ENCODE data around the gene RNF123.

The RNF123 gene

DNA sequence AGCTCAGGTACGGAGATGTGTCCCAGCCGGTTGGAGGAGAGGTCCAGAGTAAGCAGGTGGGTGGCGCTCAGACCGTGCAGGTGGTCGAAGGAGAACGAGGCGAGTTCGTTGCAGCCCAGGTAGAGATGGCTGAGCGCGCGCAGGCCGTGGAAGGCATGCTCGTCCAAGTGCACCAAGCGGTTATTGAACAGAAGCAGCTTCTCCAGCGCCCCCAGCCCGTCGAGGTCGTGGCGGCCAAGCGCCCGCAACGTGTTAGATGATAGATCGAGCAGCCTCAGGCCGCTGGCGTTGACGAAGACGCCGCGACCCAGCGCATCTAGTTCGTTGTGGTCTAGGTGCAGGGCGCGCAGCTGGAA is 29.5 kb downstream of the RNF123 start:
- DNase-seq (ENCODE audit: low read depth, low spot score) = no peak

DNA sequence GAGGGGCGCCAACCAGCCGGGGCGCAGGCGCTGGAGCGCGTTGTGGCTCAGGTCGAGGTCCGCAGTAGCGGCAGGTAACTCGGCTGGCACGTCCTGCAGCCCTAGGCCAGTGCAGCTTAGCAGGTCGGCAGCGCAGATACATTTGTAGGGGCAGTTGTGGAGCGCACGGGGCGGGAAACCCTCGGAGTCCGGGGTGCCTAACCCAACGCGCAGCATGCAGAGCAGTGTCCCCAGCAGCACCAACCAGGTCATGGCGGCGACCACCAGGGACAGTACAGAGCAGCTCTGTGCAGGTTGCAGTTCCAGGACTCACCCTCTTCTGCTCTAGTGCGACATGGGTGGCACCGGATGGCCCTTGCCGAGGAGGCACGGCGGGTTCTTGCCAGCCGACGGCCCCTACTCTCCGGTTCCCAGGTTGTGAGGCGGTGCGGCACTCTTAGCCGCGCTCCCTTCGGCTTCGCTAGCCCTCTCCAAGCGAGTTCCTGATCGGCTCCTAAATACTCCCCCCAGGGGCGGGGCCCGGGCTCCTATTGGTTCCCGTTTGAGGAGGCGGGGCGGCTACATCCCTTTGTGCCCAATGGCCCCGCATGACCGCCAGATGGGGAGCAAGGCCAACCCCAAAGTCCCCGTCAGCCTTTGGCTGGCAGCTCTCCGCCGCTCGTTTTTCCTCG is 30.0 kb downstream of the RNF123 start, which contains the start of gene AMIGO3:
TSS of gene AMIGO3 (minus strand) at position 471 of the 671 bp plus-strand sequence. CDS start at position 252, 219 bp downstream.
- peak; percentile 82 for DNase-seq (ENCODE audit: low read depth, low spot score)

DNA sequence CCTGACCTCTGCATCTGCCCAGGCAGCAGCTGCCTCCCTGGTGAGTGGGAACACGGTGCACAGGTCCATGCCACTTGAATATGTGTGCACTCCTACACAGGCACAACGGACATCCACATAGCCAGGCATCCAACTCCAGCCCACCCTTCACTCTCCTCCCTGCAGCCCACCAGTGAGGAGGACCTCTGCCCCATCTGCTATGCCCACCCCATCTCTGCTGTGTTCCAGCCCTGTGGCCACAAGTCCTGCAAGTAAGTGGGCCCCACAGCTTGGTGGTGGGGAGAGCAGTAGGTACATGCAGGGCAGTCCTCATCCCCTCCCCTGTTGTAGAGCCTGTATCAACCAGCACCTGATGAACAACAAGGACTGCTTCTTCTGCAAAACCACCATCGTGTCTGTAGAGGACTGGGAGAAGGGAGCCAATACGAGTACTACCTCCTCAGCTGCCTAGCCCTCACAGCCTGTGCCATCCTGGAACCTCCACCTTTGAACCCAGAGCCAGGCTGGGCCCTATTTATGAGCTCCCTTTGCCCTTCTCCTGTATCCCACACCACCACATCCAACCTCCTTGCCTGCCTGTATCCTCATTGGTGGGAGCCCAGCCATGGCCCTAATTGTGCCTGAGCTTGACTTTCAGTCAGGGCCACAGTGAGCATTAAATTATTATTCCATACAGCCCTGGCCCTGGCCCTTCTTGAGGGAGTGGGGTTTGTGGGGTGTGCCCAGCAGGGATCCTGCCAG is 31.7 kb downstream of the RNF123 start:
- no peak for DNase-seq (ENCODE audit: low read depth, low spot score)

DNA sequence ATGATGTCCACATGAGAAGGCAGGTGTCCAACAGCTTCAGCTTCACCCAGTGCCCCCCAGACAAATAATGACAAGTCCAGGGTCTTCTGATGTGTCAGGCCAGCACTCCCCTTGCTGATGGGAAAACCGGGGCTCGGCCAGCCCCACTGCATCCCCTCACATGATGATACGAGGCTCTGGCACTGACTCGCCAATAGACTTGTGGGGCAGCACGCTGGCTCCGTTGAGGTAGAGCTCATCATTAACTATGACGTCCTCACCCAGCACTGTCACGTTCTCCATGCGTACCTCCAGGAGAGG is 32.2 kb downstream of the RNF123 start:
- no peak for DNase-seq (ENCODE audit: low read depth, low spot score)

DNA sequence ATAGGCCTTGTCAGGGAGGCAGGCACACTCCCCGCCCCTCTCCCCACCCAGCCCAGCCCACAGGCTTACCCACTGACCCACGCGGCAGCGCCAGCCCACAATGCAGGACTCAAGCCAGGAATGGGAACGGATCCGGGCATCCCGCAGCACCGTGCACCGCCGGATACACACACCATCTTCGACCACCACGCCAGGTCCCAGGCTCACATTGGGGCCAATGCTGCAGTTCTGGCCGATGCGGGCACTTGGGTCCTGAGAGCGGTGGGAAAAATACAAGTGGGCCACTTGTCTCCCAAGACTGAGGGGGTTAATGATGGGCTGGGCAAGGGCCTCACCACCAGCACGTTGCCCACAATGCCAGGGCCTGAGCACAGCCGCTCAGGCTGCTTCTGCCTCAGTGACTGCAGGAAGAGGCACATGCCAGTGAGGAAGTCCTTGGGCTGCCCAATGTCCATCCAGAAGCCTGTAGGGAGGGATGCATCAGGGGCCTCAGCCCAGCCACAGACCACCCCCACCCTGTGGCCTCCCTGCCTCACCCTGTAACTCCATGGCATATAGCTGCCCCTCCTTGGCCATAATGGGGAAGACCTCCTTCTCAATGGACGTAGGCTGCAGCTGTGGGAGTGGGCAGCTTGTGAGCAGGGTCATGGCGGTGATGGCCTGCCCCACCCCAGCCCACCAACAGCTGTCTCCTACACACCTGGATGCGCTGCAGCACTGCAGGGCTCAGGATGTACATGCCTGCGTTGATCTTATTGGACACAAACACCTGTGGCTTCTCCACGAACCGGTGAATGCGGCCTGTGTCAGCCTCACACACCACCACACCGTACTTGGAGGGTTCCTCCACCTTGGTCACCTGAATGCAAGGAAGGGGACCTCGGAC is 32.8 kb downstream of the RNF123 start:
- DNase-seq (ENCODE audit: low read depth, low spot score) = no peak

DNA sequence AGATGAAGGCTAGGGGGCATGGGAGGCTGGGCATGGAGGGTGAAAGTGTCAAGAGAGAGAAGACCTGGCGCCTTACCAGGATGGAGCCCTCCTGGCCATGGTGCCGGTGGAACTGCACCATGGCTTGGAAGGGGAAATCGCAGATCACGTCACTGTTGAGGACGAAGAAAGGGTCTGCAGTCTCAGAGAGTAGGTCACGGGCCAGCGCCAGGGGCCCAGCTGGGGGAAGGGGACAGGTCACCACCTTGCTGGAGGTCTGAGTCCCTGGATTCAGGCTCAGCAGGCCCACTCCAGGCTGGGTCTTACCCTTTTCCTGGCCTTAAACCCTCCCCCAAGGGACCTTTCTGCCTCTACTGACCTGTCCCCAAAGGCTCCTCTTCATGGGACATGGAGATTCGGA is 33.5 kb downstream of the RNF123 start:
- DNase-seq (ENCODE audit: low read depth, low spot score) = no peak

DNA sequence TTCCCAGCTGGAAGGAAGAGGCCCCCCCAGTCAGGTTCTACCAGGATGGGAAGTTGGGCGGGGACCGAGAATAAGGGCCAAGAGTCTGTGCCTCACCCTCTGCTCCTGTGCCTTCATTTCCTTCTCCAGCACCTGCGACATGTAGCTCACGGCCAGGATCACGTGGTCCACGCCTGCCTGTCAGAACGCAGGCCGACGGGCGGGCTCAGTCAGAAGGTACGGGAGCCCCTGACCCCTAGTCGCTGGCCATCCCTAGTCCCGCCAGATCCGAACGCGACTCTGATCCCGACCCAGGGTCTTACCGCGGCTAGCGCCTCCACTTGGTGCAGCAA is 33.9 kb downstream of the RNF123 start:
- no peak for DNase-seq (ENCODE audit: low read depth, low spot score)

DNA sequence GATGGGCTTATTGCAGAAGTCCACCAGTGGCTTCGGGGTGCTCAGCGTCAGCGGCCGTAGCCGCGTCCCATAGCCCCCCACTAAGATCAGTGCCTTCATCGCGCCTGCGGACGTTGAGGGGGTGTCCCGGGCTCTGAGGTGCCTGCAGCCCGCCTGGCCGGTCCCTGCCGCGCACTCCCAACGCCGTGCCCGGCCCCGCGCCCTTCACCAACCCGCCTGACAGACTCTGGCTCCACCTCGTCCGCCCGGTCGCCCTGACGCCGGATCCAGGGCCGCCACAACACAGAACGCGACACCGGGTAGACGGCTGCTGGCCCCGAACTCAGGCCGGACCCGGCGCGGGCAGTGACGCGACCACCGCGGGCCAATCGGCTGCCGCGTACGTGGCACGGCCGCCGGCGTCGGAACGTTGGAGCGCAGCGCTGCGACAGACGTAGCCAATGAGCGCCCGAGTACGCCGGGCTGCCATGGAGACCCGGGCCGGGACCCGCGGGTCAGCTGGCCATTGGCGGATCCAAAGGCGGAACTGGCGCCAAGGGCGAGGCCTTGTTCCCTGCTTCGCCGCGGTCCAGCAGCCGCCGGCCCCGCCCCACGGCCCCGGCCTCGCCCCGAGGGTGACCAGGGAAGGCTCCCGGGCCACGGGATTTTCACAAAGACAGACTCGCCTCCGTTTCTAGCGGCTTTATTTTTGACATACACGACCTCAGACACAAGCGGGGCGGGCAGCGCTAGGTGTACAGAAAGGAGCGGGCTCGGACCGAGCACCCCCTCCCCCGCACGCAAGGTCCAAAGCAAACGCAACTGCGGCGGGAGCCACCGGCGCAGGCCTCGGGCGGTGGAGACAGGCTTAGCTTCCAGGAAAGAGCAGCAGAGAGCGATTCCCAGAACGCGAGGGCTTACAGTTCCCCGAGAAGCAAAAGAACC is 34.5 kb downstream of the RNF123 start, which contains the start of gene GMPPB:
TSS of gene GMPPB (minus strand) at position 324 of the 924 bp plus-strand sequence. CDS start at position 99, 225 bp downstream.
- peak; percentile 84 for DNase-seq (ENCODE audit: low read depth, low spot score)

DNA sequence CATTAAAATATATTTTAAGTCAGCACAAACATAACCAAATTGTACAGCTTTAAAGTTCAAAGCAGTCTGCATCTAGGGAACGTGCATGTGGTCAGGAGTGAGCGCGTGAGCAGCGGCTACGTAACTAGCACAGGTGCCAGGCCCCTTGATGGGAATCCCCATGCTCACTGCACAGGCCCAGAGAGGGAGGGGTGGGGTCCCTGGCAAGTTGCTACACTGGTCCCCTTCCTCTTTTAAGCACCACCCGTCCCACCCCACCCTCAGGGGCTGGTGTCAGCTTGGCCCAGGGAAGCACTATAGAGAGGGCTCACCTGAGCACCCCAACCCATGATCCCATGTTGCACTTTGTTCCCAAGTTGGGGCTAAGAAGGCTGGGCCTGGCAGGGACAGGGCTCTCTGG is 35.2 kb downstream of the RNF123 start:
- DNase-seq (ENCODE audit: low read depth, low spot score) = no peak

DNA sequence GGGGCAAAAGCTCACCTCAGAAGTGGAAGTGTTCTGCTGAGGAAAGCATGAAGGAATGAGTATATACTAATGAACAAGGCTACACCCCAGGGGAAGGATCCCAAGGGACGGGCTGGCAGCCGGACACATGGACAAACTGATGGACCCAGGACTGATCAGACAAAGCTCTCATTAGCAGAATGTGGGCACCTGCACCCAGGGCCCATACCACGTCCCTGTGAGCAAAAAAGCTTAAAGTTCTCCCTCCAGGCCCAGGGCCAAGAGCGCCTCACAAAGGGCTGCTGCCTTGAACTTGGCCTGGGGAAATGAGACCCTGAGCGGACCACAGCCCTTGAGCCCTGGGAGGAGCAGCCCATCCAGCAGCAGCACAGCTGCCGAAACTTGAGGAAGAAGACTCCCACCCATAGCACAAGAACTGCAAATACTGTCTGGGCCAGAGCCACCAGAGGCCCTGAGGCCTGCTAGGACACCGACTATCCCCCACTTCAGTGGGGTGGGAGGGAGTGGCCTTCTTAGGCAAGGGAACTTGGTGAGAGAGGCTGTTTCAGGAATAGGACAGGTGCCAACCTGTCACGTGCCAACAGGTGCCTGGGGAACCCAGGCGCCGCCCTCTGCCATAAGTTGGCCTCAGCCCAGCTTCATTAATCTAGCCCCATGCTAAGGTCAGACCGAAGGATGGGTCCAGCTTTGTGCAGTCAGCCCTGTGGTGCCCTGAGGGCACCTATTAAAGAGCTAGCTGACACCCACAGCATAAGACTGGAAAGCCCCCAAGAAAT is 36.7 kb downstream of the RNF123 start:
- no peak for DNase-seq (ENCODE audit: low read depth, low spot score)

DNA sequence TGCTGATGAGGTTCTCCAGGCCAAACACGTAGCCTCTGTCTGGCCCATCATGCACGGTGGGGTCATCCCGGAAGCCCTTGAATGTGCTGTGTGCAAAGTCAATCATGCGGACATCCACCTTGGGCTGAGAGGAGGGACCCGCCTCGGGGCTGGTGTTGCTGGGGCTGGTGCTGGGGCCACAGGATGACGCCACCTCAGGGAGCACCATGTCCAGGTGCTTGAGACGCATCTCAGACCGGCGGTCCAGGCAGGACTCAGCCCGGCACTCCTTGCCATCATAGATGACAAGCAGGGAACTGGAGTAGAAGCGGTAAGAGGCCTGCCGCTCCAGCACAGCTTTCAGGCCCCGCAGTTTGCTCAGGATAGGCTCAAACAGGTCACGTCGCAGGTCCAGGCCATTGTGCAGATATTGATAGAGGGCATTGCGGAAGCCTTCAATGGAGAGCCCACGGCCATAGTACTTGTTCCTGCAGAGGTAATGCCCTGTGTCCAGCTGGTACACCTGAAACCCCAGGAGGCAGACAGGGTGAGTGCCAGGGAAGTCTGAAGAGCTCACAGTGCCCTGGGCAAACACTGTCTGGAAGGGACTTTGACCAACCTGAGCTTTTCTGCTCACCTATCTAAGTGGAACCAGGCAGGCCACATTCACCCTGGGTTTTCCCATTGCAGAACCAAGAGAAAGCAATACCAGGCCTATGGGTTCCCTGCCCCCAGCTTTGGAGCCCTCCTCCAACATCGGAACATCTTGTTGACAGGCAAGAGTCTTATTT is 38.0 kb downstream of the RNF123 start:
- DNase-seq (ENCODE audit: low read depth, low spot score) = no peak

DNA sequence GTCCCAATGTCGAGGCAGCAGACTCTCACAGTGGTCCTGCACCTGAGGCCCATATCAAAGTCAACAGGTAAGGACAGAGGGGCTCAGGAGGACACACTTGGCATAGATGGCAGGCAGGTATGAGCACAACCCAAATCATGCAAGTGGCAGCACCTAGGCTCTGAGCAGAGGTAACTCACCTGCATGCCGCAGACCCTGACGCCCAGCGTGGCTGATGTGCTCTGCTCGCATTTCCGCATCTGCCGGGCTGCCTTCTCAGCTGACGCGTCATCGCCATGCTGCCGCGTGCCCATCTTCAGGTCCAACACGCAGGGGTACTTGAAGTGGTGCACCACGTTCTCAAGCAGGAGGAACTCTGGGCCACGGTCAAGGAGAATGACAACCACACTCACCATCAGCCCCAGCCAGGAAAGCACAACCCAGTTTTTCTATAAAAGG is 38.6 kb downstream of the RNF123 start:
- no peak for DNase-seq (ENCODE audit: low read depth, low spot score)

DNA sequence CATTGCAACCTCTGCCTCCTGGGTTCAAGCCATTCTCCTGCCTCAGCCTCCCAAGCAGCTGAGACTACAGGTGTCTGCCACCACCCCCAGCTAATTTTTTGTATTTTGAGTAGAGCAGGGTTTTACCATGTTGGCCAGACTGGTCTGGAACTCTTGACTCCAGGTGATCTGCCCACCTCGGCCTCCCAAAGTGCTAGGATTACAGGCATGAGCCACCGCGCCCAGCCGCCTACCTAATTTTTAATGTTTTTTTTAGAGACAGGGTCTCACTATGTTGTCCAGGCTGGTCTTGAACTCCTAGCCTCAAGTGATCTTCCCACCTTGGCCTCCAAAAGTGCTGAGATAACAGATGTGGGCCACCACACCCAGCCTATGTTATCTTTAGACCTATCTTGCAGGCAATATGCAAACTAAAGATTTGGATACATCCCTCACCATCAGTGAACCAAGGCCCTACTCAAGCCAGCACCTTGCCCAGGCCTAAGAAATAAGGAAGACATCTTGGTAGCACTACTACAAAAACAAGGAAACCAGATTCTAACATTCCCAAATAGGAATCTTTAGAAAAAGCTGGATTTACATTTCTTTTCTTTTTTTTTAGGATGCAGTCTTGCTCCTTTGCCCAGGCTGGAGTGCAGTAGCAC is 40.7 kb downstream of the RNF123 start:
- no peak for DNase-seq (ENCODE audit: low read depth, low spot score)

DNA sequence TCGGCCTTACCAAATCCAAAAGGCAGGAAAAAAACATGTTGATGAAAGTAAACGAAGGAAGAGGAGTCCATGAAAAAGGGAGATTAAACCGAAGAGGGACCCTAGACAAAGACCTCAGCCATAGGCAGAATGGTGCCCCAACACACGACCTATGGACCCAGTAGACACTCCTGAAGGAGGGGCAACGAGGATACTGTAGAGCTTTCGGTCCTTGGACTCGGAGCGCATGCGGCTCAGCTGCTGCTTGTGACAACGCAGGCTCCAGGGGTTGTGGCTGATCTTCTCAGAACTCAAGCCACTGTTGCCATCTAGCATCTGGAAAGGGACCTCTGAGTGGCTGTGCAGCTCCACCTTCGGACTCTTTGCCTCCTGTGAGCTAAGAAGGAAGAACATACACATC is 43.2 kb downstream of the RNF123 start:
- no peak for DNase-seq (ENCODE audit: low read depth, low spot score)

DNA sequence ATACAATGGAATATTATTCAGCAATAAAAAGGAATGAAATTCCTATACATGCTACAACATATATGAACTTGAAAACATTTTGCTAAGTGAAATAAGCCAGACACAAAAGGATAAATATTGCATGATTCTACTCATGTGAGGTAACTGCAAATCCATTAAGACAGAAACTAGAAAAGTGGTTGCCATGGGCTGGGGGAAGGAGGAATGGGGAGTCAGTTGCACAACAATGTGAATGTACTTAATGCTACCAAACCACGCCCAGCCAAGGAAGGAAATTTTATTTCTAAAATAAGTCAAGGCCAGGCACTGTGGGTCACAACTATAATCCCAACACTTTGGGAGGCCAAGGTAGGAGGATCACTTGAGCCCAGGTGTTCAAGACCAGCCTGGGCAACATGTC is 44.2 kb downstream of the RNF123 start:
- no peak for DNase-seq (ENCODE audit: low read depth, low spot score)

DNA sequence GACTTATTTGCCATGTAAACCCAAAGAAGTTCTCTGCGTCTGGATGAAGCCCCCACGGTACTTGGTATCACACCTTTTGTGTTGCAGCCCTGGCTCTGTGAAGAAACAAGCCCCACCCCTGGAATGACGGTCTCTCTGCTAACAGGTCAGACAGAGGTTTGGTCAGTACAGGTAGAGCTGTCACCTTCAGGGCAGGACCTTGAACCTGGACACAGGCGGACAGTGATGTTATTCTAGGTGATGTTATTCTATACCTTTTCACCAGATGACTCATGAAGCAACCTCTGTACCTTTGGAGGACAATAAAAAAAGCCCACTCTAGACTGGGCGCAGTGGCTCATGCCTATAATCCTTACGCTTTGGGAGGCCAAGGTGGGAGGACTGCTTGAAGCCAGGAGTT is 45.4 kb downstream of the RNF123 start:
- no peak for DNase-seq (ENCODE audit: low read depth, low spot score)

DNA sequence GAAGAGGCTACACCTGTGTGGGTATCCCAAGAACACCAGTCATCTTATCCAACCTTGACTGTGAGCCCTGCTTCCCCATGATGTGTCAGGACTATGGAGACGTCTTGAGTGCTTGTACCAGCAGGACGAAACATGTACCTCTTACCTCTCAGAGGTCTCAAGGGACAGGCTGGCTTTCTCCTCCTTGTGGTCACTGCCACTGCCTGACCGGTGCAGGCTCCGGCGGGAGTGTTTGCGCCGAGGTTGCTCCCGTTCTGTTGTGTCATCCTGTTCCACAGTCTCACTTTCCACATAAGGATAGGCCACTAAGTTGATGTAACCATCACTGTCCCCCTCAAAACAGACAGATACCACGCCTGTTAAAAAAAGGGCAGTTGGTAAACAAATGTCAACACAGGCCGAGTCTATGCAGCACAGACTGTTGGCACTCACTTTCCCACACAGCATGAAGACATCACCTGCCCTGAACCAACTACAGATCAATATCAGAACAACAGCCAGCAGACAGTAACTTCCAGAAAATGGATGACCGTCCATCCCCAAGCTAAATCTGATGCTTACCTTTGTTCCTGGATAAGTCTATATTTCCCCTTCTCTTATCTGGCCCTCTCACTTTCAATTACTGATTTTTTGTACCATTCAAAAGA is 48.8 kb downstream of the RNF123 start:
- no peak for DNase-seq (ENCODE audit: low read depth, low spot score)

DNA sequence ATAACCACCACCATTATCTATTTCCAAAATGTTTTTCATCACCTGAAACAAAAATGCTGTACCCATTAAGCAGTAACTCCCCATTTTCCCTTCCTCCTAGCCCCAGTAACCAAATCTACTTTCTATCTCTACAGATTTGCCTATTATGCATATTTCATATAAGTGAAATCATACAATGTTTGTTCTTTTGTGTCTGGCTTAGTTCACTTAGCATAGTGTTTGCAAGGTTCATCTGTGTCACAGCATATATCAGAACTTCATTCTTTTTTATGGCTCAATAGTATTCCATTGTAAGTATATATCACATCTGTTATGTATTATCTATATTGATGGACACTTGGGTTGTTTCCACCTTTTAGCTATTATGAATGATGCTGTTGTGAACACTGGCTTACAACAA is 51.1 kb downstream of the RNF123 start:
- DNase-seq (ENCODE audit: low read depth, low spot score) = no peak

DNA sequence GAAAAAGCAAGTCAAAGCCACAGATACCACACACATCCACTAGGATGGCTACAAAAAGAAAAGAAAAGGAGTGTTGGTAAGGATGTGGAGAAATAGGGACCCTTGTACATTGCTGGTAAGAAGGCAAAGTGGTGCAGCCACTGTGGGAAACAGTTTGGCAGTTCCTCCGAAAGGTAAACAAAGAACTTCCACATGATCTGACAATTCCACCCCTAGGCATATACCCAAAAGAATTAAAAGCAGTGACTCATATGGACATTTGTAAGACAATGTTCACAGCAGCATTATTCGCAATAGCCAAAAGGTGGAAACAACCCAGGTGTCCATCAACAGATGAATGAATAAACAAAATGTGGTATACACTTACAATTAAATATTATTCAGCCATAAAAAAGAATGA is 56.6 kb downstream of the RNF123 start:
- DNase-seq (ENCODE audit: low read depth, low spot score) = no peak
